Right ventricle myocardium inferior (tissue), 1 donor: Measurements from ENCODE around the gene CES2. TPM values are rescaled to one million over a fixed set of nuclear protein-coding genes. Genes with fewer than 3 reads are reported as not detected.
A peak's percentile ranks its signal among the peaks of the same experiment; 100 is the strongest.
"Not testable (repeated sequence)": the region's sequence is repeated elsewhere in the genome, so short reads cannot be mapped to it uniquely, and the experiment has no call there.

ENCODE experiments used
- ATAC-seq: fragments of 200-7000 bp; cut with Tn5 transposase; one replicate; pipeline ENCODE4 v1.9.1; 2020; ENCODE audit warnings: mild to moderate bottlenecking, moderate library complexity
- DNase-seq: peaks from one replicate; pipeline ENCODE4 v3.0.0; 2021; ENCODE audit errors: missing footprints
- intact Hi-C: fragments of 100-400 bp; cut with DNase I; formaldehyde crosslinking; loops from one replicate; pipeline ENCODE4 v1.11.0; 2022
- total RNA-seq: library from RNA; stranded (reverse); fragmentation: NEBNext Ultra II Directional; extraction: Animal tissue kit (Norgen Biotek cat#: 25700); gene quantifications from one replicate; pipeline ENCODE4 v1.2.1, GENCODE V29; 2021
- donor health status: DM: no; HTN: yes; CAD: no; lungs with severe emphysema.

Gene CES2
- total RNA-seq, 1 donor from 2014 or later: 126 TPM

- ATAC-seq: no peak
- intact Hi-C loops: no loop called here
- DNase-seq: peak; percentile 41
These were observed 7.2 kb upstream of the CES2 start for GRCh38 chr16:66927918-66928649.

- DNase-seq (peak; percentile 70), ATAC-seq (no peak)
- intact Hi-C loops: no loop called here
These were observed 6.5 kb upstream of the CES2 start for GRCh38 chr16:66928702-66929388.

GRCh38 chr16:66930189-66930588 lies 5.1 kb upstream of the CES2 start:
- DNase-seq: peak; percentile 15
- intact Hi-C loops: no loop called here
- ATAC-seq: no peak

GRCh38 chr16:66931665-66932064 lies 3.7 kb upstream of the CES2 start:
- no peak for DNase-seq
- no peak for ATAC-seq
- intact Hi-C loops: no loop called here

GRCh38 chr16:66932076-66932475 lies 3.2 kb upstream of the CES2 start:
- DNase-seq: peak; percentile 51
- no peak for ATAC-seq
- intact Hi-C loops: no loop called here

- no peak for ATAC-seq
- DNase-seq: no peak
- intact Hi-C loops: no loop called here
These were observed 1.6 kb upstream of the CES2 start for GRCh38 chr16:66933776-66934137.

GRCh38 chr16:66934138-66934838 lies 1.0 kb upstream of the CES2 start, which contains the start of gene CIAO2B:
TSS of gene CIAO2B (minus strand) at chr16:66934402. CDS start at chr16:66934364, 38 bp downstream.
- ATAC-seq (peak; percentile 84), DNase-seq (peak; percentile 96)
- intact Hi-C loops: no loop called here

- intact Hi-C loops: loop anchor here (5.0 kb wide), 1 partner anchor 33 kb away; no protein-coding TSS in a partner anchor
- ATAC-seq (peak; percentile 2), DNase-seq (peak; percentile 46)
These were observed 440 bp upstream of the CES2 start for GRCh38 chr16:66934839-66935313.

GRCh38 chr16:66936462-66936861 lies 1.1 kb downstream of the CES2 start:
- ATAC-seq: peak; percentile 30
- DNase-seq: no peak

GRCh38 chr16:66936889-66937554 lies 1.7 kb downstream of the CES2 start:
- intact Hi-C loops: loop anchor here (5.0 kb wide), 1 partner anchor 35 kb away; no protein-coding TSS in a partner anchor
- DNase-seq (no peak), ATAC-seq (no peak)

More at GRCh38 chr16:66936462-66936861, 1.1 kb downstream of the CES2 start:
- intact Hi-C loops: loop anchor here (5.0 kb wide), 1 partner anchor 34 kb away; no protein-coding TSS in a partner anchor

GRCh38 chr16:66937725-66938337 lies 2.5 kb downstream of the CES2 start:
- no peak for DNase-seq
- no peak for ATAC-seq
- intact Hi-C loops: loop anchor here (5.0 kb wide), 1 partner anchor 36 kb away; no protein-coding TSS in a partner anchor

GRCh38 chr16:66939366-66939765 lies 4.0 kb downstream of the CES2 start:
- intact Hi-C loops: loop anchor here (5.0 kb wide), 1 partner anchor 37 kb away; no protein-coding TSS in a partner anchor
- ATAC-seq: no peak
- no peak for DNase-seq

GRCh38 chr16:66940236-66940635 lies 4.9 kb downstream of the CES2 start:
- intact Hi-C loops: loop anchor here (10.0 kb wide), 1 partner anchor 455 kb away; the partner anchor contains the start of gene TPPP3
- no peak for DNase-seq
- no peak for ATAC-seq

- ATAC-seq: no peak
- DNase-seq: no peak
- intact Hi-C loops: loop anchor here (10.0 kb wide), 1 partner anchor 452 kb away; the partner anchor contains the start of gene TPPP3
These were observed 7.7 kb downstream of the CES2 start for GRCh38 chr16:66942981-66943380.

GRCh38 chr16:66943426-66944053 lies 8.2 kb downstream of the CES2 start:
- intact Hi-C loops: loop anchor here (10.0 kb wide), 1 partner anchor 451 kb away; the partner anchor contains the start of gene TPPP3
- ATAC-seq (no peak), DNase-seq (no peak)

- no peak for DNase-seq
- intact Hi-C loops: loop anchor here (10.0 kb wide), 1 partner anchor 451 kb away; the partner anchor contains the start of gene TPPP3
- no peak for ATAC-seq
These were observed 8.7 kb downstream of the CES2 start for GRCh38 chr16:66944054-66944441.

- intact Hi-C loops: loop anchor here (10.0 kb wide), 1 partner anchor 450 kb away; the partner anchor contains the start of gene TPPP3
- not testable (repeated sequence) for ATAC-seq
These were observed 9.7 kb downstream of the CES2 start for GRCh38 chr16:66944971-66945370.

More at GRCh38 chr16:66944971-66945370, 9.7 kb downstream of the CES2 start:
- not testable (repeated sequence) for DNase-seq
